ENCODE data around the gene BICDL1.

Gene BICDL1

DNA sequence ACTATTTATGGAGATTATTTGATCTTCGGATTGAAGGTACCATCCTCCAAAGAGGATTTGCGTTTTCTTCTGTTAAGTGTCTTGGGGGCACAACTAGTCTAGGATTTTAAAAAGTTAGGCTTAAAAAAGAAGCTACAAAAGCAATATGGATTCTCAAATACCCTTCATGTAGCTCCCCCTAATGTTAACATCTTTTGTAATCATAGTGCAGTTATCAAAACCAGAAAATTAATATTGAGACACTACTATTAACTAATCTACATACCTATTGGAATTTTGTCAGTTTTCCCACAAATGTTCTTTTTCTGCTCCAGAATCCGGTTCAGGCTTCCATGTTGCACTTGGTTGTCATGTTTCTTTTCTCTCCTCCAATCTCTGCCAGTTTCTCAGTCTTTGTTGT, 62.5 kb downstream of the BICDL1 start:
- DNase-seq (ENCODE audit: low read depth in 1 of 2, low spot score in 1 of 2) = no peak

- no peak for DNase-seq (ENCODE audit: low read depth in 1 of 2, low spot score in 1 of 2)
These were observed 65.3 kb downstream of the BICDL1 start for GRCh38 chr12:120054293-120054692.

GRCh38 chr12:120055231-120056000, 66.4 kb downstream of the BICDL1 start:
- DNase-seq (ENCODE audit: low read depth in 1 of 2, low spot score in 1 of 2) = no peak

DNA sequence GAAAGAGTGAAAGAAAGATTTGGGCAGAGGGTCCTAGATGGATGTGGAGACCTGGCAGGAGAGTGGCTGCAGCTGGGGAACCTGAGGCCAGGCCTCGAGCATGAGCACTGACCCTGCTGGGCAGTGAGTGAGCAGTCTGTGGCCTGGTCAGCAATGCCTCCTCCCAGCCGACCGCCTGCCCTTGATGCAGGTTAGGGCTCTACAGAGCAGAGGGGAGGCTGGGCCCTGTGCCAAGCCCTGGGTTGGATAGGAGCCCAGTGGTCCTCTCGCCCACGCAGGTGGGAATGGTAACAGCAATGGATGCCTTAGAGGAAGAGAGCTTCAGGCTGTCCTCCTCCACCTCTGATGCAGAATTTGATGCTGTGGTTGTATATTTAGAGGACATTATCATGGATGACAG, 67.7 kb downstream of the BICDL1 start:
- DNase-seq (ENCODE audit: low read depth in 1 of 2, low spot score in 1 of 2) = no peak

- DNase-seq (ENCODE audit: low read depth in 1 of 2, low spot score in 1 of 2) = no peak
These were observed 71.2 kb downstream of the BICDL1 start for GRCh38 chr12:120060196-120060595.

DNA sequence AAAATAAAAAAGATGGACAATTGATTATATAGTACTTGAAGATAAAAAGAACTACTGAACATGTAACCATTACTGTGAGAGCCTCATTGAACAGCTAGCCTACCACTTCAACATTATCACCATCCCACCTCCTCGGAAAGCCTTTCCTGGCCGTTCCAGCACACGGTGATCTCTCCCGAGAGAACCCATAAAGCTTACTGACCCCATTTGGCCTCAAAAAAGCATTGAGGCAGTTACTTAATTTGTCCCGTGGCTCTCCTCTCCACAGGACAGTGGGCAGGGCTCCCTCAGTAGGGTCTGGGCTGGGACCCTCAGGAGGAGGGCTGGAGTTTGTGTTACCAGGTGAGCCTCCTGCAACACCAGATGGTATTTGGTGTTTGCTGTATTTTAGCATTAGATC, 71.7 kb downstream of the BICDL1 start:
- no peak for DNase-seq (ENCODE audit: low read depth in 1 of 2, low spot score in 1 of 2)

GRCh38 chr12:120061575-120062214, 72.7 kb downstream of the BICDL1 start:
- no peak for DNase-seq (ENCODE audit: low read depth in 1 of 2, low spot score in 1 of 2)

DNA sequence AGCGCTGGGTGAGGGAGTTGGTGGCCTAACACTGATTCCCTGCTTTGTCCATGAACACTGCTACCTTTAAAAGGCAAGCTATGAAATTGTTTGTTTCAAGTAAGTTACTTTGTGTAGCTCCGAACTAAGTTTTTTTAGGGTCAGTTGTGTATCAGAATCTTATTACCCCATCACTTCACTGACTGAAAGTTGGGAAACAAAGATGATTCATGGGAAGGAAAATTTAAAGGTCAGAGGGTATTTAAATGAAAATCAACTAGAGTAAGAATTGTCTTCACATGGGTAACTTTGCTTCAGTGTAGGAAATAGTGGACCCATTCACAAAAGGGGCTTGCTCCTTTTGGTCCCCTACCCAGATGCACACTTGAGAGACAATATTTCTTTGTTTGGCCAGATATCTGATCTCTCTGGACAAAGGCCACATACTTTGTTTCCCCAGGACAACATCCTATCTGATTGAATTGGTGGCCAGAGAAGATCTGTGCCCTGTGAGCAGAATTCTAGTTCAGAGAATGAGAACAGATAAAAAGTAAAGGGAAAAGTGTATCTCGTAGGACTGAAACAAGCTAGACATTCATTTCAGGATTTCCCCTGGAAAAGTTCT, 74.0 kb downstream of the BICDL1 start:
- DNase-seq (ENCODE audit: low read depth in 1 of 2, low spot score in 1 of 2) = no peak

DNA sequence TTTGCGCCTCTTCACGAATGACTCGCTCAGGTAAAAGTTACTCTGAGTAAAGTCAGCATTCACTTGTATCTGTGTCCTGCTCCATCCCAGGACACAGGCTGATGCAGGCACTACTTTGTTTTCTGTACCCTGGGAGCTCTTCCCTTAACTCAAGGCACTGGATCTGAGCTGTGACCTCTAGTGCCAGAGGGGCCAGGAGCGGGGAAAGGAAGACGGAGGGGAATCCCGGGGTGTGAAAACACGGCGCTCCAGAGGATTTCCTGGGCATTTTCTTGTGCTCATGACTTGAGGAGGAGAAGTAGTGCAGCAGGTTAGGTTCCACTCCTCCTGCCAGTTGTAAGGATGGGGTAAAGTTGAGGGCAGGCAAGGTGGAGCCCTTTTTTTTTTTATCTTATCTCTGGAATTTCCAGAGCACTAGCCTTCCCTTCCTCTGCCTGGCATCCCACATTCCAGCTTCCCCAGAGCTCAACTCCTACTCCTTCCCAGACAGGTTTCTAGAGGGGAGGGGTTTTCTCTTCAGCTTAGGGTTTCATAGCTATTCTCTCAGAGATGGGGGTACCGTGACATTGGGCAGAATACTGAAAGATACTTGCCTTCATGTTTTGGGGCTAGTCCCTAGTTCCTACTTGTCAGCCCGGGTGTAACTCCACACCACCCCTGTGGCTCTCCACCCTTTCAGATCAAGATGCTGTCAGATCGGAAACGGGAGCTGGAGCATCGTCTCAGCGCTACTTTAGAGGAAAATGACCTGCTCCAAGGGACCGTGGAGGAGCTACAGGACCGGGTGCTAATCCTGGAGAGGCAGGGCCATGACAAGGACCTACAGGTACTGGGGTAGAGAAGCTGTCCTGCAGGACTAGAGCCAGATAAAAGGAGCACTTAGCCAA, 75.3 kb downstream of the BICDL1 start:
- DNase-seq (ENCODE audit: low read depth in 1 of 2, low spot score in 1 of 2) = no peak

- no peak for DNase-seq (ENCODE audit: low read depth in 1 of 2, low spot score in 1 of 2)
These were observed 76.4 kb downstream of the BICDL1 start for GRCh38 chr12:120065472-120065871.

GRCh38 chr12:120066341-120066740, 77.3 kb downstream of the BICDL1 start:
- no peak for DNase-seq (ENCODE audit: low read depth in 1 of 2, low spot score in 1 of 2)

DNA sequence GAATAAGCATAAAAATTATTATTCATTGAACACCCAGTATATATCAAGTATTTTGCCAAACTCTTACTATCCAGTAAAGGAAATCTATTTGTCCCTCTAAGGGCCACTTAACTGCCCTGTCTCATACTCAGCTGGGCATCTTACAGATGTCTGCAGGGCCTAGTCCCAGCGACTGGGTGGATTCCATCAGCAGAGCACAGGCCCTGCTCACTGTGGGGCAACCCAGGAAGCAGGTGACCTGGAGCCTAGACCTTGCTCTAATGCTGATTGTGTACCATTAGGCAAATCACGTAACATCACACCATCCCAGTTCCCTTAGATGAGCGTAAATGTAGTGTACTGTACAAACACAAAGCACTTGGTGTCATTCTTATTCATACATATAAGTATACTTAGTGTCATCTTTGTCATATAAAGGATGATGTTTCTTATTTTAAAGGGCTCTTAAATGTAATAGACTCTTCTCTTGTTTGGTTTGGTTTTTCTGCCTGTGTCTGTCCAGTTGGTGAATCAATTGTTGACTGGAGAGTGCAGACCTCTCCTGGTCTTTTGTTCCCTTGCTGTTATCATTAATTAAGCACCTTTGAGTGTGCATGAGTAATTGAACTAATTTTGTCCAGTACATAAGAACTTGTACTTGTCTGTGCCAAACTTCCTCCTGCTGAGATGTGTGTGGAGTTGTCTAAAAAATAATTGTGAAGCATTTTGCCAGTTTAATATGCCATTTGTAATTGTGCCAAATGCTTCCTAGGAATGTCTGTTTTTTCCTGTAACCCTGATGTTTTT, 78.2 kb downstream of the BICDL1 start:
- DNase-seq (ENCODE audit: low read depth in 1 of 2, low spot score in 1 of 2) = no peak

DNA sequence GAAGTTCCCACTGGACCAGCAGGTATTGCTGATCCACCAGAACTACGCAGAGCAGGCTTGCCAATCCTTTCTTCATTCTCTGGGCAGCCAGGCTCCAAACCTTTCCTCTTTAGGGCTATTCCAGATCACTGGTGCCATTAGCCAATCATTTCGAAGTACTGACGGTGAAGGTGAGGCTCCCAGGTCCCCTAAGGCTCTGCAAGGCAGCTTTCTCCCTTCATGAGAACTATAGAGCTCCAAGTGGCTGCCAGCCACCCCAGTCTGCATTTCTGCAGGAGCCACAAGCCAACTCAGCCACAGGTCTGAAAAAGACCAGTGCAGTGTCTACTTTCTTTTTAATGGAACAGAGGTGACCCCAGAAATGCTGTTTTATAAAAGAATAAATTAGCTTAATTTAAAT, 78.9 kb downstream of the BICDL1 start:
- DNase-seq (ENCODE audit: low read depth in 1 of 2, low spot score in 1 of 2) = no peak

GRCh38 chr12:120069278-120069677, 80.2 kb downstream of the BICDL1 start:
- no peak for DNase-seq (ENCODE audit: low read depth in 1 of 2, low spot score in 1 of 2)

DNA sequence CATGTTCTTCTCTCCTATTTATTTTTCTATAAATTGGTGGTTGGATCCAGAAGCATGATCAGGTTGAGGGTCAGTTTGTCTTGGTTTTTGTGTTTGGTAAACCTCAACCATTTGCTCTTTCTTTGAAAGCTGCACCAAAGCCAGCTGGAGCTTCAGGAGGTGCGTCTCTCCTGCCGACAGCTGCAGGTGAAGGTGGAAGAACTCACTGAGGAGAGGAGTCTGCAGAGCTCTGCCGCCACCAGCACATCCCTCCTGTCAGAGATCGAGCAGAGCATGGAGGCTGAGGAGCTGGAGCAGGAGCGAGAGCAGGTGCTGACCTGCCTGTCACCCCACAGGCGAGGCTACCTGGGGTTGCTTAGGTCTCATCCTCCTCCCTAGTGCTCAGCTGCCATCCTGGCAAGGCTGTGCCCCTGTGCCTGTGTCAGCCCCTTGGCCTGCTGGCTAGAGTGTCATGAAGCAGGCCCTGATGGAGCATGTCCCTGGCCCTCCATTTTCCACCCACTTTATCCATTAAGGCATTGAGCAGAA, 82.5 kb downstream of the BICDL1 start:
- no peak for DNase-seq (ENCODE audit: low read depth in 1 of 2, low spot score in 1 of 2)

- DNase-seq (ENCODE audit: low read depth in 1 of 2, low spot score in 1 of 2) = no peak
These were observed 83.6 kb downstream of the BICDL1 start for GRCh38 chr12:120072472-120073249.

GRCh38 chr12:120075034-120075616, 86.1 kb downstream of the BICDL1 start:
- no peak for DNase-seq (ENCODE audit: low read depth in 1 of 2, low spot score in 1 of 2)

DNA sequence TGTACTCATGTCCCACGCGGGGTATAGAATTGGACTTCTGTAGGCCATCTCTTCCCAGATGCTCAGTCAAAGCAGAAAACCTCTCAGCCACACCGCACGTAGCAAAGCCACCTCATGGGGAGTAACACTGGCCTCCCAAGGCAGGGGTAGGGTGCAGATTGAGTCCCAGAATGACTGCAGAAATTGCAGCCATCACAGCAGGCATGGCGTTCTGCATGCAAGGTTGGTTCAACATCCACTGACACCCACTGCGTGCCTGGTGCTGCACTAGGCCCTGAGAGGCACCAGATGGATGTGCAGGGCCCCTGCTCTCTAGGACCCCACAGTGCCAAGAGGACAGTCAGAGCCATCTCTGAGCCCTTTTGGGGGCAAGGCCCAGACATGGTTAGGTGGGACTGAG, 87.6 kb downstream of the BICDL1 start:
- DNase-seq (ENCODE audit: low read depth in 1 of 2, low spot score in 1 of 2) = no peak

- DNase-seq (ENCODE audit: low read depth in 1 of 2, low spot score in 1 of 2) = no peak
These were observed 88.2 kb downstream of the BICDL1 start for GRCh38 chr12:120077260-120077659.
